Measurements from ENCODE around the gene SLC13A1.

- no peak for TF ChIP-seq CTCF (IDR thresholded peaks at IDR 0.05)
- TF ChIP-seq EZH2 (IDR thresholded peaks at IDR 0.05): no peak
- no peak for TF ChIP-seq EZH2phosphoT487 (IDR thresholded peaks at IDR 0.05)
These were observed 11.8 kb upstream of the SLC13A1 start for GRCh38 chr7:123211545-123211944.

Data from neural progenitor cell (in vitro differentiated cells).